Measurements from ENCODE around the gene ASCC2. TPM values are rescaled to one million over a fixed set of nuclear protein-coding genes. Genes with fewer than 3 reads are reported as not detected.

ASCC2 gene
- total and polyA plus RNA-seq, 12 donors: 26.6 to 87.0 (median 33.5) TPM

- no peaks in the 10 kb centered on the region for H3K27me3 ChIP-seq
- no peak for TF ChIP-seq CTCF (IDR thresholded peaks at IDR 0.05)
- H3K27ac ChIP-seq: peak overlapping the region; percentile 89 to 97 (median 94)
- peak overlapping the region; percentile 52 to 97 (median 86) for H3K4me3 ChIP-seq
- WGBS, 2 donors: 27 to 41% methylated on average over 6 of the region's 6 CpGs
- no peak for DNase-seq
- H3K36me3 ChIP-seq: peaks cover 0 to 32% (median 20%) of the 10 kb centered on the region in 9 donors
- peak in 4 of 8 donors; percentile 5 to 43 (median 10) for ATAC-seq
- no peaks in the 10 kb centered on the region for H3K9me3 ChIP-seq
- intact Hi-C loops (cut with DNase I): loop anchor here in 4 of 10 donors (5.0 to 10.0 kb wide), 5 partner anchors 59 to 239 kb away; partner anchors contain the start of genes ASCC2 (in 1 of the 4) and NF2 (in 1 of the 4)
- H3K4me1 ChIP-seq: peaks cover 6 to 46% (median 31%) of the 10 kb centered on the region in 9 donors
These were observed 69.9 kb downstream of the ASCC2 start for GRCh38 chr22:29768052-29768693.

GRCh38 chr22:29767171-29768051 is 70.7 kb downstream of the ASCC2 start, which contains the start of gene UQCR10:
TSS of gene UQCR10 (plus strand) at chr22:29767369. CDS start at chr22:29767399, 30 bp downstream.
- TF ChIP-seq CTCF (IDR thresholded peaks at IDR 0.05): no peak
- H3K4me3 ChIP-seq: peak within 1 kb of the TSS; percentile 54 to 97 (median 86)
- peaks cover 0 to 32% (median 20%) of the 10 kb centered on the region in 9 donors for H3K36me3 ChIP-seq
- peak; percentile 92 to 94 for DNase-seq
- 0 to 12% methylated on average over 46 of the region's 46 CpGs for whole genome bisulfite sequencing, 2 donors
- H3K4me1 ChIP-seq: peaks cover 6 to 45% (median 31%) of the 10 kb centered on the region in 9 donors
- H3K27ac ChIP-seq: peak within 1 kb of the TSS; percentile 89 to 97 (median 94)
- intact Hi-C loops (cut with DNase I): loop anchor here in 4 of 10 donors (5.0 to 10.0 kb wide), 5 partner anchors 60 to 240 kb away; partner anchors contain the start of genes ASCC2 (in 1 of the 4) and NF2 (in 1 of the 4)
- no peaks in the 10 kb centered on the region for H3K9me3 ChIP-seq
- H3K27me3 ChIP-seq: no peaks in the 10 kb centered on the region
- peak; percentile 89 to 97 (median 92) for ATAC-seq

- ATAC-seq (peak; percentile 96 to 99 (median 99)), DNase-seq (peak; percentile 91 to 95)
- no peak for TF ChIP-seq CTCF (IDR thresholded peaks at IDR 0.05)
- 1% methylated on average over 32 of the region's 32 CpGs for WGBS, 2 donors
- Histone ChIP-seq H3K4me1 (peaks cover 6 to 45% (median 31%) of the 10 kb centered on the region in 9 donors), H3K27me3 (no peaks in the 10 kb centered on the region), H3K27ac (peak within 1 kb of the TSS; percentile 89 to 97 (median 94)), H3K4me3 (peak within 1 kb of the TSS; percentile 54 to 97 (median 86)), H3K36me3 (peaks cover 0 to 32% (median 20%) of the 10 kb centered on the region in 9 donors), H3K9me3 (no peaks in the 10 kb centered on the region)
- intact Hi-C loops (cut with DNase I): loop anchor here in 4 of 10 donors (5.0 to 10.0 kb wide), 5 partner anchors 61 to 241 kb away; partner anchors contain the start of genes ASCC2 (in 1 of the 4) and NF2 (in 1 of the 4)
These were observed 71.4 kb downstream of the ASCC2 start, which contains the start of gene ZMAT5 for GRCh38 chr22:29766632-29767170. TSS of gene ZMAT5 (minus strand) at chr22:29767007. CDS start at chr22:29748544, 18,463 bp downstream.

Data from heart right ventricle (tissue), 16 donors.